Measurements from ENCODE around the gene RABAC1.
A peak's percentile ranks its signal among the peaks of the same experiment; 100 is the strongest.

The RABAC1 gene

GRCh38 chr19:41969772-41970458, 10.8 kb upstream of the RABAC1 start:
- H3K36me3 Mint-ChIP-seq (ENCODE audit: low read depth) = no peaks in the 10 kb centered on the region
- no peak overlapping the region for H3K27ac Mint-ChIP-seq
- H3K27me3 Mint-ChIP-seq = no peaks in the 10 kb centered on the region
- no peaks in the 10 kb centered on the region for H3K4me1 Mint-ChIP-seq
- no peaks in the 10 kb centered on the region for H3K9me3 Mint-ChIP-seq
- no peak overlapping the region for H3K4me3 Mint-ChIP-seq
- no peak for DNase-seq
- ATAC-seq = no peak

GRCh38 chr19:41968751-41969595, 9.9 kb upstream of the RABAC1 start:
- no peaks in the 10 kb centered on the region for H3K36me3 Mint-ChIP-seq (ENCODE audit: low read depth)
- H3K27ac Mint-ChIP-seq = no peak overlapping the region
- DNase-seq (no peak), ATAC-seq (no peak)
- no peaks in the 10 kb centered on the region for H3K4me1 Mint-ChIP-seq
- H3K27me3 Mint-ChIP-seq = no peaks in the 10 kb centered on the region
- H3K9me3 Mint-ChIP-seq = no peaks in the 10 kb centered on the region
- no peak overlapping the region for H3K4me3 Mint-ChIP-seq

GRCh38 chr19:41967054-41967783, 8.1 kb upstream of the RABAC1 start:
- Mint-ChIP-seq H3K27ac (no peak overlapping the region), H3K27me3 (no peaks in the 10 kb centered on the region), H3K36me3 (ENCODE audit: low read depth) (no peaks in the 10 kb centered on the region), H3K4me1 (no peaks in the 10 kb centered on the region), H3K4me3 (no peak overlapping the region), H3K9me3 (no peaks in the 10 kb centered on the region)
- DNase-seq (no peak), ATAC-seq (no peak)

GRCh38 chr19:41965106-41965505, 6.0 kb upstream of the RABAC1 start:
- no peak for DNase-seq
- H3K36me3 Mint-ChIP-seq (ENCODE audit: low read depth) = no peaks in the 10 kb centered on the region
- no peak overlapping the region for H3K27ac Mint-ChIP-seq
- H3K4me1 Mint-ChIP-seq = no peaks in the 10 kb centered on the region
- ATAC-seq = no peak
- no peaks in the 10 kb centered on the region for H3K27me3 Mint-ChIP-seq
- H3K4me3 Mint-ChIP-seq = no peak overlapping the region
- H3K9me3 Mint-ChIP-seq = no peaks in the 10 kb centered on the region

- no peak overlapping the region for H3K27ac Mint-ChIP-seq
Measured at GRCh38 chr19:41960973-41961372, 1.9 kb upstream of the RABAC1 start.

GRCh38 chr19:41958367-41959055, 610 bp downstream of the RABAC1 start:
- ATAC-seq = peak; percentile 67

More at GRCh38 chr19:41960973-41961372, 1.9 kb upstream of the RABAC1 start:
- DNase-seq (no peak), ATAC-seq (no peak)
- no peaks in the 10 kb centered on the region for H3K9me3 Mint-ChIP-seq
- no peaks in the 10 kb centered on the region for H3K27me3 Mint-ChIP-seq
- no peak overlapping the region for H3K4me3 Mint-ChIP-seq
- peaks cover 17% of the 10 kb centered on the region for H3K4me1 Mint-ChIP-seq
- H3K36me3 Mint-ChIP-seq (ENCODE audit: low read depth) = no peaks in the 10 kb centered on the region

GRCh38 chr19:41957838-41958366, 1.2 kb downstream of the RABAC1 start:
- no peaks in the 10 kb centered on the region for H3K9me3 Mint-ChIP-seq
- ATAC-seq (peak; percentile 26), DNase-seq (peak; percentile 48)
- no peaks in the 10 kb centered on the region for H3K27me3 Mint-ChIP-seq
- peak overlapping the region; percentile 67 for H3K27ac Mint-ChIP-seq
- peaks cover 17% of the 10 kb centered on the region for H3K4me1 Mint-ChIP-seq
- H3K36me3 Mint-ChIP-seq (ENCODE audit: low read depth) = no peaks in the 10 kb centered on the region
- H3K4me3 Mint-ChIP-seq = peak overlapping the region; percentile 90

More at GRCh38 chr19:41958367-41959055, 610 bp downstream of the RABAC1 start:
- no peaks in the 10 kb centered on the region for H3K27me3 Mint-ChIP-seq
- peak overlapping the region; percentile 56 for H3K27ac Mint-ChIP-seq
- peak; percentile 90 for DNase-seq
- peaks cover 17% of the 10 kb centered on the region for H3K4me1 Mint-ChIP-seq
- no peaks in the 10 kb centered on the region for H3K36me3 Mint-ChIP-seq (ENCODE audit: low read depth)
- no peaks in the 10 kb centered on the region for H3K9me3 Mint-ChIP-seq
- peak overlapping the region; percentile 90 for H3K4me3 Mint-ChIP-seq

- ATAC-seq (no peak), DNase-seq (no peak)
- H3K4me1 Mint-ChIP-seq = peaks cover 17% of the 10 kb centered on the region
- no peaks in the 10 kb centered on the region for H3K27me3 Mint-ChIP-seq
- H3K36me3 Mint-ChIP-seq (ENCODE audit: low read depth) = no peaks in the 10 kb centered on the region
- peak overlapping the region; percentile 67 for H3K27ac Mint-ChIP-seq
- peak overlapping the region; percentile 90 for H3K4me3 Mint-ChIP-seq
- no peaks in the 10 kb centered on the region for H3K9me3 Mint-ChIP-seq
Measured at GRCh38 chr19:41957161-41957837, 1.8 kb downstream of the RABAC1 start.

GRCh38 chr19:41956621-41957020, 2.5 kb downstream of the RABAC1 start:
- no peaks in the 10 kb centered on the region for H3K9me3 Mint-ChIP-seq
- no peak overlapping the region for H3K4me3 Mint-ChIP-seq
- H3K27me3 Mint-ChIP-seq = no peaks in the 10 kb centered on the region
- no peak overlapping the region for H3K27ac Mint-ChIP-seq
- DNase-seq = no peak
- H3K36me3 Mint-ChIP-seq (ENCODE audit: low read depth) = no peaks in the 10 kb centered on the region
- H3K4me1 Mint-ChIP-seq = peaks cover 20% of the 10 kb centered on the region
- ATAC-seq = no peak

- no peaks in the 10 kb centered on the region for H3K9me3 Mint-ChIP-seq
- ATAC-seq (no peak), DNase-seq (no peak)
- H3K4me1 Mint-ChIP-seq = peaks cover 23% of the 10 kb centered on the region
- H3K27me3 Mint-ChIP-seq = no peaks in the 10 kb centered on the region
- no peaks in the 10 kb centered on the region for H3K36me3 Mint-ChIP-seq (ENCODE audit: low read depth)
- no peak overlapping the region for H3K4me3 Mint-ChIP-seq
- H3K27ac Mint-ChIP-seq = no peak overlapping the region
Measured at GRCh38 chr19:41955521-41955920, 3.6 kb downstream of the RABAC1 start.

- no peaks in the 10 kb centered on the region for H3K9me3 Mint-ChIP-seq
- H3K27ac Mint-ChIP-seq = no peak overlapping the region
- DNase-seq (peak; percentile 96), ATAC-seq (peak; percentile 82)
- no peak overlapping the region for H3K4me3 Mint-ChIP-seq
- peaks cover 29% of the 10 kb centered on the region for H3K4me1 Mint-ChIP-seq
- no peaks in the 10 kb centered on the region for H3K27me3 Mint-ChIP-seq
- H3K36me3 Mint-ChIP-seq (ENCODE audit: low read depth) = no peaks in the 10 kb centered on the region
Measured at GRCh38 chr19:41951686-41952172, 7.4 kb downstream of the RABAC1 start.

- H3K27me3 Mint-ChIP-seq = peaks cover 5% of the 10 kb centered on the region
- no peaks in the 10 kb centered on the region for H3K36me3 Mint-ChIP-seq (ENCODE audit: low read depth)
- peaks cover 67% of the 10 kb centered on the region for H3K4me1 Mint-ChIP-seq
- no peaks in the 10 kb centered on the region for H3K9me3 Mint-ChIP-seq
- H3K27ac Mint-ChIP-seq = peak overlapping the region; percentile 72
- DNase-seq (no peak), ATAC-seq (no peak)
- peak overlapping the region; percentile 36 for H3K4me3 Mint-ChIP-seq
Measured at GRCh38 chr19:41947091-41947490, 12.0 kb downstream of the RABAC1 start.

- peak overlapping the region; percentile 95 for H3K27ac Mint-ChIP-seq
- peak overlapping the region; percentile 65 for H3K4me3 Mint-ChIP-seq
- H3K4me1 Mint-ChIP-seq = peaks cover 70% of the 10 kb centered on the region
- H3K27me3 Mint-ChIP-seq = peaks cover 9% of the 10 kb centered on the region
- DNase-seq (peak; percentile 90), ATAC-seq (peak; percentile 95)
- no peaks in the 10 kb centered on the region for H3K9me3 Mint-ChIP-seq
- no peaks in the 10 kb centered on the region for H3K36me3 Mint-ChIP-seq (ENCODE audit: low read depth)
Measured at GRCh38 chr19:41945135-41945766, 13.9 kb downstream of the RABAC1 start.

Data from activated naive CD8-positive, alpha-beta T cell treated with anti-CD3 and anti-CD28 coated beads, Interleukin-2, amount 50 U/mL, for 24 hours (primary cell).